K562 (cell line): ENCODE results near the gene GARNL3. TPM values are rescaled to one million over a fixed set of nuclear protein-coding genes. Genes with fewer than 3 reads are reported as not detected.

Source experiments
- ATAC-seq: fragments of 200-7000 bp; cut with Tn5 transposase; 3 replicates; pipeline ENCODE4 v1.9.1; 2020; ENCODE audit warnings: moderate library complexity
- BruUV-seq: library from RNA; stranded (reverse); fragments of 400-500 nt; replicated peaks from 2 replicates; lab custom pipeline; 2021; lab: Mats Ljungman, UMichigan
- CTCF ChIA-PET: fragments of 300-600 bp; formaldehyde crosslinking; extraction: SDS; loops from one replicate; lab custom pipeline; 2021; ENCODE audit warnings: low intra/inter-chr PET ratio; lab: Yijun Ruan, JAX
- POLR2A ChIA-PET: fragments of 300-600, 350-650 bp; sonication (Branson Sonifier 250); formaldehyde crosslinking; extraction: SDS; loops from one replicate; lab custom pipeline; 2021; ENCODE audit warnings: antibody characterized with exemption, inconsistent platforms; lab: Yijun Ruan, JAX
- DNase-seq, 4 experiments: peaks; one replicate each; pipeline versions ENCODE4 v3.0.0 to v3.0.0-alpha.2; 2011 to 2018; ENCODE audit warnings: low spot score in 3 of 4, mixed read lengths in 3 of 4; ENCODE audit errors: extremely low read depth in 1 of 4
- FAIRE-seq: peaks from 2 replicates; lab custom pipeline; 2011; peaks lifted over from hg19 to GRCh38; lab: Jason Lieb, UNC
- H2AFZ ChIP-seq: 2 replicates; pipeline ENCODE4 v1.6.0; 2011; ENCODE audit warnings: low read depth, low read length, control low read depth, inconsistent platforms
- H3K27ac ChIP-seq: fragments of 200-600 bp; 3 replicates; pipeline ENCODE4 v1.8.0; 2011; ENCODE audit warnings: low read depth, mild to moderate bottlenecking, control low read depth, inconsistent platforms, low read length, moderate library complexity, mixed read lengths; ENCODE audit errors: extremely low read depth
- H3K27me3 ChIP-seq, 2 experiments: fragments of 300-600 bp in 1 of 2; 2 replicates in 1 of 2; 3 replicates in 1 of 2; pipeline versions ENCODE4 v1.6.0 to v1.8.0; 2011; ENCODE audit warnings: inconsistent platforms in 2 of 2, low read length in 2 of 2, mild to moderate bottlenecking in 1 of 2, mixed read lengths in 1 of 2, moderate library complexity in 1 of 2; ENCODE audit not compliant: control insufficient read depth in 2 of 2, insufficient read depth in 2 of 2
- H3K36me3 ChIP-seq: fragments of 300-600 bp; 3 replicates; pipeline ENCODE4 v1.8.0; 2011; ENCODE audit warnings: mild to moderate bottlenecking, low read length, inconsistent platforms; ENCODE audit not compliant: control insufficient read depth, insufficient read depth
- H3K4me1 ChIP-seq, 2 experiments: fragments of 200-600 bp in 1 of 2; replicated peaks in 1 of 2; 2 replicates in 1 of 2; 3 replicates in 1 of 2; pipeline versions ENCODE4 v1.5.1 to v1.8.0; 2011; ENCODE audit warnings: inconsistent platforms in 2 of 2, low read length in 2 of 2, mild to moderate bottlenecking in 1 of 2, mixed read lengths in 1 of 2, moderate library complexity in 1 of 2; ENCODE audit not compliant: control insufficient read depth in 2 of 2, insufficient read depth in 2 of 2
- H3K4me2 ChIP-seq: 2 replicates; pipeline ENCODE4 v1.6.1; 2011; ENCODE audit warnings: low read length, control low read depth, inconsistent platforms, mixed read lengths; ENCODE audit not compliant: insufficient read depth
- H3K4me3 ChIP-seq: fragments of 200-600 bp; sonication (generic), shearing (Covaris generic); 2 replicates; pipeline ENCODE4 v1.5.1; 2016; ENCODE audit warnings: control low read depth, inconsistent platforms
- H3K79me2 ChIP-seq: fragments of 200-600 bp; 3 replicates; pipeline ENCODE4 v1.8.0; 2011; ENCODE audit warnings: low read length, inconsistent platforms; ENCODE audit not compliant: control insufficient read depth, insufficient read depth
- H3K9ac ChIP-seq, 2 experiments: 2 replicates each; pipeline versions ENCODE4 v1.6.0 to v1.6.1; 2011; ENCODE audit warnings: low read depth in 2 of 2, low read length in 2 of 2, control low read depth in 1 of 2, inconsistent platforms in 1 of 2, mild to moderate bottlenecking in 1 of 2, mixed read lengths in 1 of 2; ENCODE audit not compliant: insufficient read depth in 1 of 2
- H3K9me1 ChIP-seq: one replicate; pipeline ENCODE4 v1.6.0; 2011; ENCODE audit warnings: inconsistent platforms, mild to moderate bottlenecking, low read length, moderate library complexity; ENCODE audit not compliant: control insufficient read depth, insufficient read depth
- H3K9me3 ChIP-seq: replicated peaks from 2 replicates; pipeline ENCODE4 v1.5.1; 2011; ENCODE audit warnings: low read depth, low read length, inconsistent platforms; ENCODE audit not compliant: control insufficient read depth, insufficient read depth
- H4K20me1 ChIP-seq: replicated peaks from 2 replicates; pipeline ENCODE4 v1.6.1; 2011; ENCODE audit warnings: low read length, inconsistent platforms, mixed read lengths; ENCODE audit not compliant: control insufficient read depth, insufficient read depth
- BRCA1 ChIP-seq, 2 experiments: fragments of 450-650 bp in 1 of 2; sonication (generic) in 1 of 2; formaldehyde crosslinking in 1 of 2; IDR thresholded peaks; 2 replicates each; pipeline versions ENCODE4 v1.5.0 to v1.6.1; 2017 to 2020; ENCODE audit warnings: mild to moderate bottlenecking in 1 of 2, missing genetic modification reagents in 1 of 2
- ESRRA ChIP-seq: fragments of 450-650 bp; IDR thresholded peaks from 2 replicates; pipeline ENCODE4 v1.6.1; 2014; ENCODE audit warnings: low read depth, mild to moderate bottlenecking, moderate library complexity, borderline replicate concordance
- FOSL1 ChIP-seq: fragments of 200-800 bp; sonication (Bioruptor generic); conservative IDR thresholded peaks from 2 replicates; pipeline ENCODE4 v1.6.1; 2016; ENCODE audit warnings: missing genetic modification characterization, missing compliant biosample characterization
- HDGF ChIP-seq: fragments of 450-650 bp; IDR thresholded peaks from 2 replicates; pipeline ENCODE4 v1.6.1; 2016
- HLTF ChIP-seq: fragments of 450-650 bp; IDR thresholded peaks from 2 replicates; pipeline ENCODE4 v1.6.1; 2016
- JUNB ChIP-seq: fragments of 450-650 bp; formaldehyde crosslinking; conservative IDR thresholded peaks from 2 replicates; pipeline ENCODE4 v1.4.0; 2020; ENCODE audit warnings: mild to moderate bottlenecking
- KAT7 ChIP-seq: sonication (generic); formaldehyde crosslinking; IDR thresholded peaks from 2 replicates; pipeline ENCODE4 v1.8.0; 2022; ENCODE audit warnings: missing genetic modification reagents, mild to moderate bottlenecking, borderline replicate concordance
- NFRKB ChIP-seq: fragments of 450-650 bp; IDR thresholded peaks from 2 replicates; pipeline ENCODE4 v1.6.1; 2016; ENCODE audit warnings: low read depth
- RBM39 ChIP-seq: fragments of 200-400 bp; formaldehyde crosslinking; optimal IDR thresholded peaks from 2 replicates; pipeline ENCODE3; 2018; ENCODE audit warnings: low read depth, low read length
- RNF2 ChIP-seq: sonication (generic); IDR thresholded peaks from 2 replicates; pipeline ENCODE4 v1.6.1; 2016
- TCFL5 ChIP-seq: fragments of 250-450 bp; sonication (Bioruptor Pico); conservative IDR thresholded peaks from 2 replicates; pipeline ENCODE4 v1.6.1; 2021; ENCODE audit warnings: mild to moderate bottlenecking, moderate library complexity, matching md5 sums
- ZNF507 ChIP-seq: conservative IDR thresholded peaks from 2 replicates; pipeline ENCODE4 v1.6.1; 2017; ENCODE audit warnings: missing genetic modification characterization, missing compliant biosample characterization
- ZNF695 ChIP-seq: fragments of 450-650 bp; formaldehyde crosslinking; IDR thresholded peaks from 2 replicates; pipeline ENCODE4 v1.4.0; 2020; ENCODE audit warnings: mild to moderate bottlenecking, moderate library complexity
- WGBS: fragments of 100-300 bp; shearing (Covaris generic); methylation state at CpG from one replicate; pipeline ENCODE4 v1.1.6; 2016; ENCODE audit warnings: low coverage, mixed read lengths; ENCODE audit not compliant: insufficient coverage; ENCODE audit errors: missing lambda C conversion rate; 5-methylcytosine and 5-hydroxymethylcytosine counted together
- in situ Hi-C: fragments of 300-500 bp; cut with MboI; formaldehyde crosslinking; loops from 4 replicates; pipeline ENCODE4 v1.15.0; 2018; ENCODE audit warnings: inconsistent platforms, mixed read lengths
- intact Hi-C: fragments of 100-400 bp; cut with micrococcal nuclease; formaldehyde crosslinking; loops from 2 replicates; pipeline ENCODE4 v1.14.2; 2022
- polyA plus RNA-seq, 8 experiments: library from polyadenylated mRNA; depleted of rRNA in 4 of 8; stranded (reverse) in 5 of 8; unstranded in 3 of 8; fragments of >200 nt; fragmentation: Nextera tagmentation in 2 of 8; fragmentation: Illumina TruSeq in 1 of 8; extraction: Ambion mirVana in 2 of 8; extraction: Trizol in 1 of 8; gene quantifications; 2 replicates each; pipeline versions ENCODE4 v1.2.1 to v1.2.3, GENCODE V29; 2011 to 2014; ENCODE audit warnings: inconsistent platforms in 1 of 8, missing spikeins in 1 of 8
- total RNA-seq, 7 experiments: library from RNA; depleted of rRNA in 6 of 7; stranded (reverse); fragments of >200 nt in 6 of 7; fragmentation: Illumina TruSeq in 2 of 7; extraction: Trizol in 2 of 7; gene quantifications; 2 replicates each; pipeline versions ENCODE4 v1.2.1 to v1.2.3, GENCODE V29; 2011 to 2021; ENCODE audit warnings: low replicate concordance in 1 of 7
- TF ChIP-seq, protein P1 (sequence below): fragments of 250-450 bp; sonication (Bioruptor Pico); IDR thresholded peaks from 2 replicates; pipeline ENCODE4 v1.6.1; 2021; ENCODE audit warnings: mild to moderate bottlenecking

Gene GARNL3
- total and polyA plus RNA-seq, 9 of the 15 experiments (the other 6 are each of a cell fraction or from before 2014, with no cell fraction given) = 0.35 to 2.7 (median 1.6) TPM

DNA sequence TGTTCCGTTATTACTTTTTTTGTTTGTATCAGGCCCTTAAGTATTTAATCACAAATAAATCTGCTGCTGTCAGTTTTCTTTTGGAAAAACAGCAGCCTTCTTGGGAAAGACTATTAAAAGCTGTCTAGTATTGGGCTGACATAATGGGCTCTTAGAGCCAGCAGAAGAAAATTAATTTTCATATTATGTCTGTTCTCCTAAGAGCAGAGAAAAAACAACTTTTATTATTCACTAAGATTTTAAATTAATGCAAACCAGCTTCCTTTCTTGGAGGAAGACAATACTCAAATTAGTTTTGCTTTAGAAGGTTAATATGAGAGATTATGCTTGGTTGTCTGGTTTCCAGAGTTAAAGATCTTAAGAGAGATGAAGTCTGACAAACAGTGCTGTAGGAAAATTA, 30.6 kb upstream of the GARNL3 start:
- H4K20me1 ChIP-seq = no peaks in the 10 kb centered on the region
- ATAC-seq (no peak), DNase-seq (no peak), FAIRE-seq (no peak)
- TF ChIP-seq BRCA1 (IDR thresholded peaks at IDR 0.05) = no peak
- no peak for TF ChIP-seq BRCA1 (CRISPR knock-in tag; IDR thresholded peaks at IDR 0.05)
- TF ChIP-seq HDGF = no peak
- TF ChIP-seq KAT7 (CRISPR knock-in tag) = no peak
- TF ChIP-seq ESRRA = no peak
- TF ChIP-seq, protein P1, sequence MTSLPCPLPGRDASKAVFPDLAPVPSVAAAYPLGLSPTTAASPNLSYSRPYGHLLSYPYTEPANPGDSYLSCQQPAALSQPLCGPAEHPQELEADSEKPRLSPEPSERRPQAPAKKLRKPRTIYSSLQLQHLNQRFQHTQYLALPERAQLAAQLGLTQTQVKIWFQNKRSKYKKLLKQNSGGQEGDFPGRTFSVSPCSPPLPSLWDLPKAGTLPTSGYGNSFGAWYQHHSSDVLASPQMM (CRISPR knock-in tag) = no peak
- no peak for TF ChIP-seq RBM39
- no peak for TF ChIP-seq FOSL1 (tag)
- no peak for TF ChIP-seq ZNF507 (tag)
- no peak for TF ChIP-seq NFRKB
- no peak for TF ChIP-seq ZNF695 (CRISPR knock-in tag)
- TF ChIP-seq RNF2 = no peak
- no peak for TF ChIP-seq HLTF
- TF ChIP-seq TCFL5 (CRISPR knock-in tag) = no peak
- no peak for TF ChIP-seq JUNB (CRISPR knock-in tag)
- H3K27me3 ChIP-seq = 0 out of 5 replicates have a peak, but pooled peaks cover 0 to 6% of the 10 kb centered on the region in 2 experiments
- H3K4me2 ChIP-seq = no peak overlapping the region
- intact Hi-C loops (no loop called here), in situ Hi-C loops (no loop called here)
- H3K9me3 ChIP-seq = no peaks in the 10 kb centered on the region
- no peaks in the 10 kb centered on the region for H3K4me1 ChIP-seq
- H3K79me2 ChIP-seq = no peaks in the 10 kb centered on the region
- H3K36me3 ChIP-seq = no peaks in the 10 kb centered on the region
- no peak overlapping the region for H3K9ac ChIP-seq
- CTCF ChIA-PET = no interaction called here
- no peak overlapping the region for H2AFZ ChIP-seq
- no peak overlapping the region for H3K27ac ChIP-seq
- 13% methylated on average over 1 of the region's 1 CpG for WGBS
- no peaks in the 10 kb centered on the region for H3K9me1 ChIP-seq
- BruUV-seq = no TSS peak
- POLR2A ChIA-PET = interaction anchor here (0.9 to 1.2 kb wide), 2 partner anchors 9 to 23 kb away, joined by 3 to 4 read pairs; no protein-coding TSS in a partner anchor
- no peak overlapping the region for H3K4me3 ChIP-seq
